Osteoblast (primary cell): Measurements from ENCODE around the gene MRPL53. TPM values are rescaled to one million over a fixed set of nuclear protein-coding genes. Genes with fewer than 3 reads are reported as not detected.

ENCODE experiments used
- DNase-seq: peaks from one replicate; pipeline ENCODE4 v3.0.0; 2011; ENCODE audit warnings: low spot score, mixed read lengths; ENCODE audit not compliant: insufficient read length; ENCODE audit errors: missing footprints
- H2AFZ ChIP-seq: 2 replicates; pipeline ENCODE4 v1.6.0; 2011; ENCODE audit warnings: mild to moderate bottlenecking, low read length
- H3K27ac ChIP-seq: 2 replicates; pipeline ENCODE4 v1.5.1; 2011; ENCODE audit warnings: mild to moderate bottlenecking, low read depth, low read length, moderate library complexity
- H3K27me3 ChIP-seq: 2 replicates; pipeline ENCODE4 v1.6.0; 2012; ENCODE audit warnings: mild to moderate bottlenecking, control low read depth, inconsistent platforms, low read length, moderate library complexity; ENCODE audit not compliant: insufficient read depth
- H3K36me3 ChIP-seq: 2 replicates; pipeline ENCODE4 v1.5.1; 2011; ENCODE audit warnings: mild to moderate bottlenecking, low read length, control low read depth, moderate library complexity; ENCODE audit not compliant: insufficient read depth
- H3K4me1 ChIP-seq: 2 replicates; pipeline ENCODE4 v1.5.1; 2011; ENCODE audit warnings: mild to moderate bottlenecking, low read length, control low read depth, moderate library complexity; ENCODE audit not compliant: insufficient read depth
- H3K4me2 ChIP-seq: 2 replicates; pipeline ENCODE4 v1.6.0; 2011; ENCODE audit warnings: mild to moderate bottlenecking, low read length; ENCODE audit not compliant: insufficient read depth
- H3K4me3 ChIP-seq: fragments of 200-600 bp; sonication (generic); 3 replicates; pipeline ENCODE4 v1.5.1; 2012; ENCODE audit warnings: mild to moderate bottlenecking, low read length, inconsistent platforms; ENCODE audit not compliant: insufficient read depth
- H3K79me2 ChIP-seq: 2 replicates; pipeline ENCODE4 v1.6.0; 2012; ENCODE audit warnings: mild to moderate bottlenecking, low read length, control low read depth, inconsistent platforms; ENCODE audit not compliant: insufficient read depth
- H3K9me3 ChIP-seq: 2 replicates; pipeline ENCODE4 v1.5.1; 2011; ENCODE audit warnings: low read depth, low read length, control low read depth
- H4K20me1 ChIP-seq: 2 replicates; pipeline ENCODE4 v1.6.0; 2012; ENCODE audit warnings: mild to moderate bottlenecking, low read length, control low read depth; ENCODE audit not compliant: insufficient read depth
- CTCF ChIP-seq: IDR thresholded peaks from 2 replicates; pipeline ENCODE4 v1.5.1; 2011; ENCODE audit warnings: mild to moderate bottlenecking, low read depth, low read length, moderate library complexity; ENCODE audit errors: extremely low read depth
- total RNA-seq: library from RNA; depleted of rRNA; stranded (reverse); fragments of >200 nt; gene quantifications from 2 replicates; pipeline ENCODE4 v1.2.3, GENCODE V29; 2012

Gene MRPL53
- total RNA-seq, 1 donor: 23.5 TPM

DNA sequence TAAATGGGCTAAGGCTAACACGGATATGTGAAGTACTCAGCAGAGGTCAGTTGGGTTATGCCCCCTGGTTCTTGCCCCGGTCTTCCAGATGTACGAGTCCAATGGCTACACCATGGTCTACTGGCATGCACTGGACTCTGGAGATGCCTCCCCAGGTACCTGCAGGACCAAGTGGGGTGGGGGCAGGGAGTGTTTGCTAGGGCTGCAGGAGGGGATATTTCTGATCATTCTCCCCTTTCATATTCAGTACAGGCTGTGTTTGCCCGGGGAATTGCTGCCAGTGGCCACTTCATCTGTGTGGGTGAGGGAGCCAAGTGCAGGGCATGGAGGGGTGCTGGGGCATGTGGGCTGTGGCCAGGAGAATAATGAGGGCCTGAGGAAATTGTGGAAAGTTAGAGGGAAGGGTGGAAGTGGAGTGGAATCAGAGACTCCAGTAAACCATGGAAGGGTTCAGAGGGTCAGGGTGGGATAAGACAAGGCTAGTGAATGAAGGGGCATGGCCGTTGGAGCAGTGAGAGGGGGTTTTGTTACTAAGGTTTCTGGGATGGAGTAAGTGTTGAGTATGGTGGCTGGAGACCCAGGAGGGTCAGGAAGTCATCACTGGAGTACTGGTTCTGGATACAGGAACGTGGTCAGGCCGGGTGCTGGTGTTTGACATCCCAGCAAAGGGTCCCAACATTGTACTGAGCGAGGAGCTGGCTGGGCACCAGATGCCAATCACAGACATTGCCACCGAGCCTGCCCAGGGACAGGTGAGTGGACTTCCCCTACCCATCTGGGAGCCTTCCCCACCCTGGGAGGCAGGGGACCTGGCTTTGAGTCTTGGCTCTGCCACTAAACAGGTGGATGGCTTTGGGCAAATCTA is 49.0 kb downstream of the MRPL53 start:
- Histone ChIP-seq H3K79me2 (no peaks in the 10 kb centered on the region), H3K27ac (no peak overlapping the region), H3K4me1 (peaks cover 10% of the 10 kb centered on the region), H2AFZ (no peak overlapping the region), H3K9me3 (no peaks in the 10 kb centered on the region), H4K20me1 (peaks cover 2% of the 10 kb centered on the region), H3K27me3 (no peaks in the 10 kb centered on the region), H3K36me3 (peaks cover 23% of the 10 kb centered on the region), H3K4me2 (no peak overlapping the region), H3K4me3 (no peak overlapping the region)
- TF ChIP-seq CTCF: no peak
- peak; percentile 19 for DNase-seq

Other genes with a start within 250 kb of the MRPL53 start
- 0.36 and 2.7 TPM in 2 replicates for gene SLC4A5, start 129.3 kb downstream of the MRPL53 start, total RNA-seq
- 135 and 177 TPM in 2 replicates for gene DCTN1, start 92.4 kb downstream of the MRPL53 start, total RNA-seq
- 0.72 and 1.5 TPM in 2 replicates for gene C2orf81, start 51.1 kb downstream of the MRPL53 start, total RNA-seq
- 21.2 and 23.9 TPM in 2 replicates for gene WDR54, start 51.0 kb downstream of the MRPL53 start, total RNA-seq
- 14.1 and 16.2 TPM in 2 replicates for gene RTKN, start 30.7 kb downstream of the MRPL53 start, total RNA-seq
- 11.8 and 15.9 TPM in 2 replicates for gene INO80B, start 17.6 kb downstream of the MRPL53 start, total RNA-seq
- 35.5 and 35.7 TPM in 2 replicates for gene WBP1, start 14.2 kb downstream of the MRPL53 start, total RNA-seq
- 33.3 and 35.9 TPM in 2 replicates for gene MOGS, start 7.3 kb downstream of the MRPL53 start, total RNA-seq
- gene CCDC142, start 10.3 kb upstream of the MRPL53 start, total RNA-seq: 32.4 and 32.6 TPM in 2 replicates
- gene TTC31, start 10.4 kb upstream of the MRPL53 start, total RNA-seq: 17.0 and 18.3 TPM in 2 replicates
- gene LBX2, start 26.9 kb upstream of the MRPL53 start, total RNA-seq: 4.1 and 5.4 TPM in 2 replicates
- 22.4 and 26.5 TPM in 2 replicates for gene PCGF1, start 35.0 kb upstream of the MRPL53 start, total RNA-seq
- gene TLX2, start 41.8 kb upstream of the MRPL53 start, total RNA-seq: under 0.01 and 0.36 TPM in 2 replicates
- not detected in 2 replicates for gene DQX1, start 53.6 kb upstream of the MRPL53 start, total RNA-seq
- gene AUP1, start 57.0 kb upstream of the MRPL53 start, total RNA-seq: 82.9 and 86.3 TPM in 2 replicates
- 51.8 and 53.6 TPM in 2 replicates for gene HTRA2, start 57.3 kb upstream of the MRPL53 start, total RNA-seq
- gene LOXL3, start 81.3 kb upstream of the MRPL53 start, total RNA-seq: 64.8 and 97.4 TPM in 2 replicates
- 89.8 and 93.1 TPM in 2 replicates for gene DOK1, start 82.0 kb upstream of the MRPL53 start, total RNA-seq
- gene M1AP, start 175.7 kb upstream of the MRPL53 start, total RNA-seq: under 0.01 and 0.29 TPM in 2 replicates
- 7.2 and 7.7 TPM in 2 replicates for gene SEMA4F, start 181.6 kb upstream of the MRPL53 start, total RNA-seq